CD4-positive, alpha-beta T cell treated with Interleukin-4 for 1 hour (primary cell): ENCODE results near the gene SCAPER.
"Not testable (repeated sequence)": the region's sequence is repeated elsewhere in the genome, so short reads cannot be mapped to it uniquely, and the experiment has no call there.

Source experiments
- DNase-seq, 2 donors: peaks; one replicate each; pipeline ENCODE4 v3.0.0-alpha.2; 2020 to 2022

The SCAPER gene

GRCh38 chr15:76335307-76336253, 569.6 kb downstream of the SCAPER start:
- peak; percentile 17 to 48 for DNase-seq

GRCh38 chr15:76334438-76335306, 570.5 kb downstream of the SCAPER start:
- DNase-seq = no peak

DNA sequence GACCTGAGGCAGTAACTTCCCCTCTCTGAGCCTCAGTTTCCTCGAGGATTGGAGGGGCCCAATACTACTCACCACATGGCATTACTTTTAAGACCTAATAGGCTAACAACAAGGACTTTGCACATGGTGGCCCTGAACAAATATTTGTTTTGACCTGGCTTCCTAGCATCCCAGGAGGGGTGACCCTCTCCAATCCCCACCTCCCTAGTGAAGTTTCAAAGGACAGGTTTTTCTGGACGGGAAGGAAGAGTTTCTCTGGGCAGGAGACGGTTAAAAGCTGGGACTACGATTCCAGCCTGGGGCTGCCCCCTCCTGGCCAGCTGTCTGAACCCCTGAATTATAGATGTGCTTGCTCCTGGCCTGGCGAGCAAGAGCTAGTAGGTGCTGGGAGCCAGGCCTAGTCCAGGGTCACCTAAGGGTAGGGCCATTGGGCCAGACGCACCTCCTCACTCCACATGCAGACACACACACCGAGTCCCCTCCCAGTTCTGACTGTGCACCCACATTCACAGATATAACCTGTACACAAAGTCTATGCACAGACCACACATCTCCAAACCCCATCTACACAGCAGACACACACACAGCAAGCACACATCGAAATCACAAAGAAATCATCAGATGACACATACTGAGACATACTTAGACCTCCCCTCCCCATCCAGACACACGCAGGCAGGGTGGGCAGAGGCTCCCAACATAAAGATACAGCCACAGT, 571.3 kb downstream of the SCAPER start:
- DNase-seq = no peak

DNA sequence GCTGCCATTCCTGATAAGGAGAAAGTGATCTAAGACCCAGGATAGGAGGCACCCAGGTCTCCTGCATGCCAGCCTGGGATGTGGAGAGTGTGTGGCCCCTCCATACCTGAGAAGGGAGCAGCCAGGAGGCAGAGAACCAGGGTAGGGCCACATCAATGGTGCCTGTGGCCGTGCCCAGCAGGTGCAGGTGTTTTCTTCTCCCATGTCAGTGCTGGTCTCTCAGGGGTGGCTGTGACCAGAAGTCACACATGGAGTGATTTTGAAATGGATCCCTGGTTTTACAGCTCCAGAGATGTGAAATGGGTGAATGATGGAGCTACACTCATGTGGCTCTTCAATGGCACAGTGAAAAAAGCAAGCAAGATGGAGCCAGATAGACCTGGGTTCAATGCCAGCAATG, 571.8 kb downstream of the SCAPER start:
- DNase-seq = no peak

DNA sequence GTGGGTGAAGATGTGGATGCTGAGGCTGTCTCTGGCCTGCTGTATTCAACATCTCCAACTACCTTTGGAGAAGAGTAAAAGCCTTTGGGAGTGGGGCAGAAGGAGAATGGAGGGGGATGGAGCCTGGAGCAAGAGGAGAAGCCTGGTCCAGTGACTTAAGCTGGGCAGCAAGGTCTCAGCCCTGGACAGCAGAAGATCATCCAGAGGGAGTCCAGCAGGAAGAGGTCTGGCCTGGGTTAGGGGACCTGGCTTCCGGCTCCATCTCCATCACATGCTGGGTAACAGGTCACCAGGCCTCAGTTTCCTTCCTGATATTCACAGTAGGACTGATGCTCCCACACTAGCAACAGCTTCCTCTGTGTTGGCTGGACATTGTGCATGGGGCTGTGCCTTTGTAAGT, 572.3 kb downstream of the SCAPER start:
- DNase-seq = no peak

- DNase-seq = no peak
Observed at GRCh38 chr15:76330080-76330680, 575.0 kb downstream of the SCAPER start.

DNA sequence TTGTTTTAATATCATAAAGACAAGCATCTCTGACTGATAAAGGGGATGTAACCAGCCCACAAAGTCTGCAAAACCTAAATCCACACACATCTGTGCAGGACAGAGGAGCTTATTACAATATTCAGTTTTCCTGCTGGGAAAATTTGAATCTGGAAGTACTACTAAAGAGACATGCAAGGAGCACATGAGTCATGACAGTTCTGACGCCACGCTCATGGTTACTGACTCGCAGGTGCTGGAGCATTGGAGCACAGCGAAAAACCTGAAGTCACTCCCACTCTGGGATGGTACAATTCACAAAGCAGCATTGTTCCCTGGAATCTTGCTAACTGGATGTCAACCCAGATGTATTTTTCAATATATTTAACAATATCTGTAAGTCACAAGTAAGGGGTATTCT, 576.2 kb downstream of the SCAPER start:
- no peak for DNase-seq

- DNase-seq = no peak
Observed at GRCh38 chr15:76328106-76328696, 576.9 kb downstream of the SCAPER start.

GRCh38 chr15:76327191-76328105, 577.7 kb downstream of the SCAPER start:
- DNase-seq = no peak

DNA sequence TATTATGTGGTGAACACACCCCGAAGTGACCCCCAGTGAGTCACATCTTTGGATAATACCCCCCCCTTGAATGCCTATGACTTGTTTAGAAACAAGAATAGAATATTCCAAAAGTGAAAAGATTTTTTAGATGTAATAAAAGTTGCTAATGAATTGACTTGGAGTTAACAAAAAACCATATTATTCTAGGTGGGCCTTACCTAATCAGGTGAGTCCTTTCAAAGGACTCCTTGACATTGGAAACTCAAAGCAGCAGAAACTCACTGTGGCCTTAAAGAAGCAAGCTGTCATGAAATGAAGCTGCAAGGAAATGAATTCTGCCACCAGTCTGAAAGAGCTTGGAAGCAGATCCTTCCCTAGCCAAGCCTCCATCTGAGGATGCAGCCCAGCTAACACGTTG, 579.4 kb downstream of the SCAPER start:
- no peak for DNase-seq

GRCh38 chr15:76324066-76324465, 581.1 kb downstream of the SCAPER start:
- DNase-seq = no peak

- no peak for DNase-seq
Observed at GRCh38 chr15:76321602-76322001, 583.5 kb downstream of the SCAPER start.

- DNase-seq = no peak
Observed at GRCh38 chr15:76321171-76321570, 584.0 kb downstream of the SCAPER start.

GRCh38 chr15:76320012-76320411, 585.1 kb downstream of the SCAPER start:
- no peak for DNase-seq

DNA sequence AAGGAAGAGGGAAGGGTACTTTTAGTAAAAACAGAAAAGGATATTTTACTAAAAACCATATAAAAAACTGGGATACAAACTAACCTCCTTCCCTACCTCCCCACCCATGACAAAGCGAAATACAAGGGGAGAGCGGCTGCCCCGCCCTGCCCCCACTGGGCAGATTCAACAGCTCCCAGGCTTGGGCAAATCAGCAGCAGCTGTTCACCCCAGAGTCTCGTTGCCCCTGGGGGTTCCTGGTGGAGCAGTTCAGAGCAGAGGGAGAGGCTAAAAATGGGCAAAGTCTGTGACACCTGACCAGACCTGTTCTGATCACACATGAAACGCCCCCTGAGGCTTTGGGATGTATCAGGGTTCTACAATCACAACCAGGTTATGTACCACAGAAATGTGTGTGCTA, 591.4 kb downstream of the SCAPER start:
- DNase-seq = no peak

DNA sequence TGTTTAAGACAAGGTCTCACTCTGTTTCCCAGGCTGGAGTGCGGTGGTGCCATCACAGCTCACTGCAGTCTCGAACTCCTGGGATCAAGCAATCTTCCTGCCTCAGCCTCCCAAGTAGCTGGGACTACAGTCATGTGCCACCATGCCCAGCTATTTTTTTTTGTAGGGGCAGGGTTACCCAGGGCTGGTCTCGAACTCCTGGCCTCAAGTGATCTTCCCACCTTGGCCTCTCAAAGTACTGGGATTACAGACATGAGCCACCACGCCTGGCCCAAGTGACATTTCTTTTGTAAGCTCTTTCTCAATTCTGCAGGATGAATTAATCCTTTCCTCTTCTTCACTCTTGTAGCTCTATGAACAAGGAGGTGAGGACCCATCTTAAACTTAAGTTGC, 592.0 kb downstream of the SCAPER start:
- DNase-seq = not testable (repeated sequence)

- no peak for DNase-seq
Observed at GRCh38 chr15:76312540-76313174, 592.5 kb downstream of the SCAPER start.

- DNase-seq = peak; percentile 91 to 94
Observed at GRCh38 chr15:76311100-76311953, 593.8 kb downstream of the SCAPER start, which contains the start of gene ETFA. Gene ETFA (minus strand): TSS chr15:76311469. CDS start chr15:76311388, 81 bp downstream.

- DNase-seq = no peak
Observed at GRCh38 chr15:76310475-76311099, 594.6 kb downstream of the SCAPER start.
